Measurements from ENCODE around the gene ENOX1.
"Not testable (repeated sequence)": the region's sequence is repeated elsewhere in the genome, so short reads cannot be mapped to it uniquely, and the experiment has no call there.

ENOX1 gene

DNA sequence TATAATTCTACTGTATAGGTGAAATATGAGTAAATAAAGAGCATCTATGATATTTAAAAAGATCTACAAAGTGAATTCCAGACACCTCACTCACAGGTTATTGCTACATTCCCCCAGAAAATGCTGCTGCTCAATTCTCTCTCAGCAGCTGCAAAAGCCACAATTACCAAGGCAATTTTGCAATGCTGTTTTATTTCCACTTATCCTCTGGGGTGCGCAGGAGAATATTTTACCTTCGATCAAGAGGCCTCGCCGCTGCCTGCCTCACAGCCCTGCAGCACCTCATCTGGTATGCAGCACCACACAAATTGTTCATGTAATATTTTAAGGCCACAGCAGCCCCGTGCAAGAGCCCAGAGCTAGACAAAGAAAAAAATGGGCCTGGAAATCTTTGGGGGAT lies 430.2 kb downstream of the ENOX1 start:
- DNase-seq (ENCODE audit: low read depth, low spot score) = no peak
- no peak overlapping the region for H3K9ac ChIP-seq (ENCODE audit: insufficient read length)
- H3K36me3 ChIP-seq (ENCODE audit: insufficient read depth, low read length) = no peaks in the 10 kb centered on the region
- H3K27ac ChIP-seq = no peak overlapping the region
- TF ChIP-seq POLR2AphosphoS5 (IDR thresholded peaks at IDR 0.05; ENCODE audit: borderline replicate concordance, low read depth, low read length) (no peak), FOXP2 (optimal IDR thresholded peaks at IDR 0.05; ENCODE audit: control extremely low read depth, extremely low read length, insufficient read depth) (no peak), EZH2 (IDR thresholded peaks at IDR 0.05) (no peak)
- H3K9me3 ChIP-seq (ENCODE audit: low read depth, low read length) = no peaks in the 10 kb centered on the region
- H3K4me3 ChIP-seq = no peak overlapping the region

- no peak overlapping the region for H3K4me3 ChIP-seq
- no peak for DNase-seq (ENCODE audit: low read depth, low spot score)
- no peak overlapping the region for H3K27ac ChIP-seq
- H3K9me3 ChIP-seq (ENCODE audit: low read depth, low read length) = no peaks in the 10 kb centered on the region
- H3K36me3 ChIP-seq (ENCODE audit: insufficient read depth, low read length) = no peaks in the 10 kb centered on the region
- TF ChIP-seq EZH2 (IDR thresholded peaks at IDR 0.05) = no peak
- no peak for TF ChIP-seq POLR2AphosphoS5 (IDR thresholded peaks at IDR 0.05; ENCODE audit: borderline replicate concordance, low read depth, low read length)
- no peak for TF ChIP-seq FOXP2 (optimal IDR thresholded peaks at IDR 0.05; ENCODE audit: control extremely low read depth, extremely low read length, insufficient read depth)
- H3K9ac ChIP-seq (ENCODE audit: insufficient read length) = no peak overlapping the region
These were observed 431.0 kb downstream of the ENOX1 start for GRCh38 chr13:43355774-43356173.

- Histone ChIP-seq H3K9me3 (ENCODE audit: low read depth, low read length) (no peaks in the 10 kb centered on the region), H3K9ac (ENCODE audit: insufficient read length) (no peak overlapping the region)
- TF ChIP-seq EZH2 (IDR thresholded peaks at IDR 0.05) (no peak), POLR2AphosphoS5 (IDR thresholded peaks at IDR 0.05; ENCODE audit: borderline replicate concordance, low read depth, low read length) (no peak), FOXP2 (optimal IDR thresholded peaks at IDR 0.05; ENCODE audit: control extremely low read depth, extremely low read length, insufficient read depth) (no peak)
These were observed 432.4 kb downstream of the ENOX1 start for GRCh38 chr13:43354153-43354945.

DNA sequence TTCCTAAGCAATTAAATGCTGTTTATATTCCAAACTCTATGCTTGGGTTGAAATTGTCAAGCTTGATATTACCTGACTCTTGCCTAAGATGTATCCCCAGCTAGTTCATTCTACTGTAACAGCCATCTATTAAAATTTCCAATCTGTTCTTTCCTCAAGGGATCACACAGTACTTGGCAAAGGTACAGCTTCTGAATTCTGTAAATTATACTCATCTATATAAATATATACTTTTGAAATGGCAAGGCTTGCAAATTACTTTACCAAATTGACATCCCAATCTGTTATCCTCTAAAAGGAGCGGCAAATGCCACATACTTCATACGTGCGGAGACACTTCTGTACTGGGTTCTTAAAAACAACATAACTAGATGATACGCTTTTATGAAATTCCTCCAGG lies 433.1 kb downstream of the ENOX1 start:
- no peak overlapping the region for H3K4me3 ChIP-seq
- DNase-seq (ENCODE audit: low read depth, low spot score) = no peak

More at GRCh38 chr13:43354153-43354945, 432.4 kb downstream of the ENOX1 start:
- DNase-seq (ENCODE audit: low read depth, low spot score) = no peak
- H3K36me3 ChIP-seq (ENCODE audit: insufficient read depth, low read length) = no peaks in the 10 kb centered on the region
- no peak overlapping the region for H3K27ac ChIP-seq
- H3K4me3 ChIP-seq = no peak overlapping the region

GRCh38 chr13:43351612-43352011 lies 435.2 kb downstream of the ENOX1 start:
- DNase-seq (ENCODE audit: low read depth, low spot score); H3K9me3 ChIP-seq (ENCODE audit: low read depth, low read length); H3K4me3 ChIP-seq; H3K27ac ChIP-seq; H3K9ac ChIP-seq (ENCODE audit: insufficient read length); H3K36me3 ChIP-seq (ENCODE audit: insufficient read depth, low read length): not testable (repeated sequence)

More for the DNA sequence above, 433.1 kb downstream of the ENOX1 start:
- H3K9me3 ChIP-seq (ENCODE audit: low read depth, low read length) = no peaks in the 10 kb centered on the region
- H3K27ac ChIP-seq = no peak overlapping the region
- H3K36me3 ChIP-seq (ENCODE audit: insufficient read depth, low read length) = no peaks in the 10 kb centered on the region
- TF ChIP-seq EZH2 (IDR thresholded peaks at IDR 0.05) = no peak
- no peak for TF ChIP-seq POLR2AphosphoS5 (IDR thresholded peaks at IDR 0.05; ENCODE audit: borderline replicate concordance, low read depth, low read length)
- TF ChIP-seq FOXP2 (optimal IDR thresholded peaks at IDR 0.05; ENCODE audit: control extremely low read depth, extremely low read length, insufficient read depth) = no peak
- H3K9ac ChIP-seq (ENCODE audit: insufficient read length) = no peak overlapping the region

DNA sequence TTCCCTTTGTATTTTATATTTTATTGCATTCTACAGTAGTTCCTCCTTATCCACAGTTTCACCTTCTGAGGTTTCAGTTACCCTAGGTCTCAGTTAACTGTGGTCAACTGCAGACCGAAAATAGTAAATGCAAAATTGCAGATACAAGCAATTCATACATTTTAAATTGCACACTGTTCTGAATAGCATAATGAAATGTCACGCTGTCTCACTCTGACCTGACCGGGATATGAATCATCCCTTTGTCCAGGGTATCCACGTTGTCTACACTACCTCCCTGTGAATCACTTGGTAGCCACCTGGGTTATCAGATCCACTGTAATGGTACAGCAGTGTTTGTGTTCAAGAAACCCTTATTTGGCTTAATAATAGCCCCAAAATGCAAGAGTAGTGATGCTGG lies 438.4 kb downstream of the ENOX1 start:
- no peak for DNase-seq (ENCODE audit: low read depth, low spot score)
- H3K4me3 ChIP-seq = no peak overlapping the region
- H3K27ac ChIP-seq = no peak overlapping the region
- no peak for TF ChIP-seq FOXP2 (optimal IDR thresholded peaks at IDR 0.05; ENCODE audit: control extremely low read depth, extremely low read length, insufficient read depth)
- TF ChIP-seq EZH2 (IDR thresholded peaks at IDR 0.05) = no peak
- no peak for TF ChIP-seq POLR2AphosphoS5 (IDR thresholded peaks at IDR 0.05; ENCODE audit: borderline replicate concordance, low read depth, low read length)
- no peaks in the 10 kb centered on the region for H3K36me3 ChIP-seq (ENCODE audit: insufficient read depth, low read length)
- no peak overlapping the region for H3K9ac ChIP-seq (ENCODE audit: insufficient read length)
- H3K9me3 ChIP-seq (ENCODE audit: low read depth, low read length) = no peaks in the 10 kb centered on the region

GRCh38 chr13:43347877-43348276 lies 438.9 kb downstream of the ENOX1 start:
- no peak for DNase-seq (ENCODE audit: low read depth, low spot score)
- TF ChIP-seq EZH2 (IDR thresholded peaks at IDR 0.05) (no peak), POLR2AphosphoS5 (IDR thresholded peaks at IDR 0.05; ENCODE audit: borderline replicate concordance, low read depth, low read length) (no peak), FOXP2 (optimal IDR thresholded peaks at IDR 0.05; ENCODE audit: control extremely low read depth, extremely low read length, insufficient read depth) (no peak)
- Histone ChIP-seq H3K9me3 (ENCODE audit: low read depth, low read length) (no peaks in the 10 kb centered on the region), H3K36me3 (ENCODE audit: insufficient read depth, low read length) (no peaks in the 10 kb centered on the region), H3K4me3 (peak overlapping the region; percentile 15; the same call in 1 of the 2 replicates), H3K27ac (no peak overlapping the region), H3K9ac (ENCODE audit: insufficient read length) (no peak overlapping the region)

DNA sequence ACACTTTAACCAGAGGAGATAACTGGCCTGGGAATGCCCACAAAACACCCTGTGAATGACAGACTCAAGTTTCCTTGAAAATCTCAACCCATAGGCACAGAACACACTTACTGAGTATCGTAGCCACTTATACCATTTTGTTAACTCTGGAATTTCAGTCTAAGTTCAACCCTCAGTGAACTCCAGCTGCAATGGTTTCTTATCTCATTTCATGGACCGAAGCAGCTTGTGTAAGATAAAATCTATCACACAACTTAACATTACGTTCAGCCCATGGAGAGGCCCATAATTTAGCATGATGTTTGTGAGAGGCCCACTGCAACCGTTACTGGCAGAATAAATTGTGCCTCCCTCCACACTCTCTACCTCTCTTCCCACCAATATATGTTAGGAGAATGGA lies 440.3 kb downstream of the ENOX1 start:
- TF ChIP-seq EZH2 (IDR thresholded peaks at IDR 0.05) (no peak), FOXP2 (optimal IDR thresholded peaks at IDR 0.05; ENCODE audit: control extremely low read depth, extremely low read length, insufficient read depth) (no peak), POLR2AphosphoS5 (IDR thresholded peaks at IDR 0.05; ENCODE audit: borderline replicate concordance, low read depth, low read length) (no peak)
- DNase-seq (ENCODE audit: low read depth, low spot score) = no peak
- Histone ChIP-seq H3K9ac (ENCODE audit: insufficient read length) (no peak overlapping the region), H3K36me3 (ENCODE audit: insufficient read depth, low read length) (no peaks in the 10 kb centered on the region), H3K27ac (no peak overlapping the region), H3K9me3 (ENCODE audit: low read depth, low read length) (no peaks in the 10 kb centered on the region), H3K4me3 (no peak overlapping the region)

DNA sequence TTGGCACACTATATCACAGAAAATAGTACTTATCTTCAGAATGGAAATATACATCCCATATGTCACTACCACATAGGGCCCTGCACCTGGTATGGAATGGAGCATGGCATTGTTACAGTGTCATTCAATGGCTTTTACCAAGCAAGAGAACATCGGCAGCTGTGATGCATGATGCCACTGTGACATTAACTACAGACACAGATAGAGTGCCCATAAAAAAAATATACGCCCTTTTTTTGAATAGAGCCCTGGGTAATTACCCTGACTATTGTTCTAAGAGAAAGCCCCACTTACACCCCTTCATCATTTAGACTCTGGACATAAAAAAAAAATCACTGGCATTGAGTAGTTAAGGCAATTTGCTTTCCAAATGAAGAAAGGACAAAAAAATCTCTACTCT lies 443.1 kb downstream of the ENOX1 start:
- Histone ChIP-seq H3K36me3 (ENCODE audit: insufficient read depth, low read length) (no peaks in the 10 kb centered on the region), H3K9me3 (ENCODE audit: low read depth, low read length) (no peaks in the 10 kb centered on the region), H3K9ac (ENCODE audit: insufficient read length) (no peak overlapping the region), H3K27ac (no peak overlapping the region), H3K4me3 (no peak overlapping the region)
- TF ChIP-seq POLR2AphosphoS5 (IDR thresholded peaks at IDR 0.05; ENCODE audit: borderline replicate concordance, low read depth, low read length) = no peak
- no peak for DNase-seq (ENCODE audit: low read depth, low spot score)

Data from SK-N-MC (cell line).